Lung (tissue), 12 donors: ENCODE results near the gene DDHD1. TPM values are rescaled to one million over a fixed set of nuclear protein-coding genes. Genes with fewer than 3 reads are reported as not detected.

Source experiments
- ATAC-seq: fragments of 200-7000 bp; cut with Tn5 transposase; one replicate; pipeline ENCODE4 v1.9.1; 2020; ENCODE audit warnings: moderate number of reproducible peaks; ENCODE audit not compliant: insufficient read depth, low FRiP score
- DNase-seq, 3 donors: peaks; one replicate each; pipeline ENCODE4 v3.0.0-alpha.2; 2013 to 2017
- H3K27ac ChIP-seq, 2 donors: one replicate each; pipeline ENCODE4 v1.5.1; 2013; ENCODE audit warnings: mild to moderate bottlenecking in 2 of 2, moderate library complexity in 2 of 2, control low read depth in 1 of 2, inconsistent platforms in 1 of 2, low read depth in 1 of 2, low read length in 1 of 2
- H3K27me3 ChIP-seq, 3 donors: one replicate each; pipeline ENCODE4 v1.5.1; 2013; ENCODE audit warnings: low read length in 2 of 3; ENCODE audit not compliant: control insufficient read depth in 3 of 3, insufficient read depth in 3 of 3
- H3K36me3 ChIP-seq, 4 donors: one replicate each; pipeline ENCODE4 v1.5.1; 2013; ENCODE audit warnings: low read length in 4 of 4, mild to moderate bottlenecking in 1 of 4, moderate library complexity in 1 of 4; ENCODE audit not compliant: control insufficient read depth in 4 of 4, insufficient read depth in 4 of 4
- H3K4me1 ChIP-seq, 5 donors: one replicate each; pipeline ENCODE4 v1.5.1; 2013; ENCODE audit warnings: low read length in 5 of 5, mild to moderate bottlenecking in 2 of 5, moderate library complexity in 1 of 5; ENCODE audit not compliant: control insufficient read depth in 5 of 5, insufficient read depth in 5 of 5
- H3K4me3 ChIP-seq: one replicate; pipeline ENCODE4 v1.5.1; 2013; ENCODE audit warnings: mild to moderate bottlenecking, control low read depth, moderate library complexity
- H3K9ac ChIP-seq, 2 donors: one replicate each; pipeline ENCODE4 v1.5.1; 2013; ENCODE audit warnings: low read length in 2 of 2, control low read depth in 1 of 2; ENCODE audit not compliant: insufficient read depth in 1 of 2
- H3K9me3 ChIP-seq, 4 donors: one replicate each; pipeline ENCODE4 v1.5.1; 2013; ENCODE audit warnings: low read length in 3 of 4, mild to moderate bottlenecking in 1 of 4, moderate library complexity in 1 of 4; ENCODE audit not compliant: control insufficient read depth in 4 of 4, insufficient read depth in 3 of 4
- CTCF ChIP-seq: IDR thresholded peaks from 2 replicates; pipeline ENCODE4 v1.5.1; 2012; ENCODE audit warnings: mild to moderate bottlenecking; ENCODE audit errors: control extremely low read depth, extremely low read depth
- WGBS, 2 donors: extraction: QIAGEN DNeasy Blood & Tissue Kit; methylation state at CpG; one replicate each; pipeline ENCODE4 v1.1.7; 2013; 5-methylcytosine and 5-hydroxymethylcytosine counted together
- polyA plus RNA-seq, 2 donors: library from polyadenylated mRNA; stranded (reverse); fragments of 200-250 nt; gene quantifications; one replicate each; pipeline ENCODE4 v1.2.1, GENCODE V29; 2013
- total RNA-seq, 2 donors: library from RNA; depleted of rRNA in 1 of 2; stranded (reverse); fragments of >200 nt in 1 of 2; gene quantifications; one replicate each; pipeline ENCODE4 v1.2.1, GENCODE V29; 2014 to 2021
- donor health status: control.
- donor health status: control.
- donor health status: Bipolar disorder and iron deficiency.
- donor health status: healthy.
- donor health status: DM: yes; HTN: yes; CAD: no.

DDHD1 gene
- total and polyA plus RNA-seq, 4 donors: 3.6 to 38.0 (median 9.9) TPM

GRCh38 chr14:53151523-53152183, 1.5 kb downstream of the DDHD1 start:
- Histone ChIP-seq H3K27ac (peak overlapping the region in 1 of 2 donors; percentile 85), H3K36me3 (no peaks in the 10 kb centered on the region), H3K27me3 (no peaks in the 10 kb centered on the region), H3K4me3 (peak overlapping the region; percentile 81), H3K9me3 (no peaks in the 10 kb centered on the region), H3K9ac (peak overlapping the region; percentile 55 to 85), H3K4me1 (peaks cover 0 to 14% (median 5%) of the 10 kb centered on the region in 5 donors)
- peak; percentile 20 for ATAC-seq
- no peak for TF ChIP-seq CTCF
- peak; percentile 54 to 65 (median 63) for DNase-seq
- WGBS, 2 donors: 3 to 6% methylated on average over 22 to 25 of the region's 25 CpGs

- no peak for TF ChIP-seq CTCF
- no peak overlapping the region for H3K4me3 ChIP-seq
- DNase-seq: no peak
- no peak for ATAC-seq
- WGBS, 2 donors: 61 to 77% methylated on average over 4 of the region's 4 CpGs
- H3K9me3 ChIP-seq: no peaks in the 10 kb centered on the region
- H3K9ac ChIP-seq: no peak overlapping the region
- peaks cover 0 to 14% (median 5%) of the 10 kb centered on the region in 5 donors for H3K4me1 ChIP-seq
- no peaks in the 10 kb centered on the region for H3K27me3 ChIP-seq
- H3K36me3 ChIP-seq: no peaks in the 10 kb centered on the region
- no peak overlapping the region for H3K27ac ChIP-seq
Observed at GRCh38 chr14:53149668-53150316, 3.3 kb downstream of the DDHD1 start.

- no peaks in the 10 kb centered on the region for H3K9me3 ChIP-seq
- no peak for TF ChIP-seq CTCF
- no peak for ATAC-seq
- H3K27ac ChIP-seq: no peak overlapping the region
- H3K9ac ChIP-seq: no peak overlapping the region
- no peak overlapping the region for H3K4me3 ChIP-seq
- no peaks in the 10 kb centered on the region for H3K27me3 ChIP-seq
- H3K36me3 ChIP-seq: no peaks in the 10 kb centered on the region
- no peak for DNase-seq
- H3K4me1 ChIP-seq: peaks cover 0 to 13% (median 5%) of the 10 kb centered on the region in 5 donors
Observed at GRCh38 chr14:53148671-53149070, 4.5 kb downstream of the DDHD1 start.
